Ascending aorta (tissue), 2 donors: ENCODE results near the gene NSL1. TPM values are rescaled to one million over a fixed set of nuclear protein-coding genes. Genes with fewer than 3 reads are reported as not detected.
A peak's percentile ranks its signal among the peaks of the same experiment; 100 is the strongest.

Experiments used
- DNase-seq, 2 donors: peaks; one replicate each; pipeline ENCODE4 v3.0.0-alpha.2; 2019; ENCODE audit warnings: low spot score in 2 of 2
- H3K27ac ChIP-seq, 2 donors: fragments of 200-600 bp; sonication (generic); one replicate each; pipeline ENCODE4 v1.5.1; 2016 to 2017; ENCODE audit warnings: mild to moderate bottlenecking in 1 of 2
- H3K27me3 ChIP-seq: fragments of 200-600 bp; sonication (generic); one replicate; pipeline ENCODE4 v1.5.1; 2017
- H3K36me3 ChIP-seq, 2 donors: fragments of 200-600 bp; sonication (generic); one replicate each; pipeline ENCODE4 v1.5.1; 2016
- H3K4me1 ChIP-seq, 2 donors: fragments of 200-600 bp; sonication (generic); one replicate each; pipeline ENCODE4 v1.5.1; 2016 to 2017; ENCODE audit warnings: mild to moderate bottlenecking in 1 of 2
- H3K4me3 ChIP-seq, 2 donors: fragments of 200-600 bp; sonication (generic); one replicate each; pipeline ENCODE4 v1.5.1; 2016 to 2017; ENCODE audit warnings: mild to moderate bottlenecking in 1 of 2
- H3K9me3 ChIP-seq, 2 donors: fragments of 200-600 bp; sonication (generic); one replicate each; pipeline ENCODE4 v1.5.1; 2016
- CTCF ChIP-seq, 3 experiments: fragments of 200-600 bp in 2 of 3; fragments of 450-650 bp in 1 of 3; sonication (generic) in 2 of 3; IDR thresholded peaks; one replicate each; pipeline ENCODE4 v1.5.1; 2016 to 2019; ENCODE audit warnings: antibody characterized with exemption in 3 of 3, mild to moderate bottlenecking in 1 of 3, moderate library complexity in 1 of 3
- intact Hi-C: fragments of 100-400 bp; cut with DNase I; formaldehyde crosslinking; loops from one replicate; pipeline ENCODE4 v1.15.1; 2023
- total RNA-seq: library from RNA; depleted of rRNA; stranded (reverse); fragments of >200 nt; gene quantifications from one replicate; pipeline ENCODE4 v1.1.0, GENCODE V29; 2016

Gene NSL1
- total RNA-seq, 1 donor from 2014 or later, result 69.1 TPM

GRCh38 chr1:212794561-212795014 lies 3.0 kb upstream of the NSL1 start:
- Histone ChIP-seq H3K4me3 (no peak overlapping the region), H3K4me1 (peaks cover 0 to 14% of the 10 kb centered on the region in 2 donors), H3K27ac (no peak overlapping the region), H3K9me3 (no peaks in the 10 kb centered on the region), H3K27me3 (no peaks in the 10 kb centered on the region), H3K36me3 (peaks cover 6 to 16% of the 10 kb centered on the region in 2 donors)
- intact Hi-C loops, result loop anchor here (5.0 kb wide), 4 partner anchors 223 to 722 kb away; partner anchors contain the start of genes ANGEL2 and RPS6KC1
- DNase-seq, result no peak
- TF ChIP-seq CTCF (IDR thresholded peaks at IDR 0.05), result no peak

GRCh38 chr1:212792396-212792908 lies 875 bp upstream of the NSL1 start:
- H3K27me3 ChIP-seq, result no peaks in the 10 kb centered on the region
- DNase-seq, result no peak
- intact Hi-C loops, result loop anchor here (5.0 kb wide), 4 partner anchors 225 to 720 kb away; partner anchors contain the start of genes ANGEL2 and RPS6KC1
- H3K4me3 ChIP-seq, result peak overlapping the region; percentile 71 to 94
- no peak for TF ChIP-seq CTCF (IDR thresholded peaks at IDR 0.05)
- H3K9me3 ChIP-seq, result no peaks in the 10 kb centered on the region
- peaks cover 0 to 17% of the 10 kb centered on the region in 2 donors for H3K4me1 ChIP-seq
- peak overlapping the region; percentile 89 to 93 for H3K27ac ChIP-seq
- peaks cover 6 to 7% of the 10 kb centered on the region in 2 donors for H3K36me3 ChIP-seq

GRCh38 chr1:212791261-212791675 lies 309 bp downstream of the NSL1 start:
- intact Hi-C loops, result loop anchor here (1.0 to 5.0 kb wide), 5 partner anchors 67 to 719 kb away; partner anchors contain the start of genes ANGEL2, FLVCR1 and RPS6KC1
- no peak for TF ChIP-seq CTCF (IDR thresholded peaks at IDR 0.05)
- DNase-seq, result no peak
- Histone ChIP-seq H3K27ac (peak overlapping the region; percentile 89 to 93), H3K4me3 (peak overlapping the region; percentile 71 to 94), H3K27me3 (no peaks in the 10 kb centered on the region), H3K4me1 (peaks cover 0 to 17% of the 10 kb centered on the region in 2 donors), H3K36me3 (peaks cover 3 to 5% of the 10 kb centered on the region in 2 donors), H3K9me3 (no peaks in the 10 kb centered on the region)

GRCh38 chr1:212785871-212786270 lies 5.7 kb downstream of the NSL1 start:
- Histone ChIP-seq H3K36me3 (peaks cover 17 to 54% of the 10 kb centered on the region in 2 donors), H3K4me1 (peaks cover 0 to 11% of the 10 kb centered on the region in 2 donors), H3K9me3 (no peaks in the 10 kb centered on the region), H3K27ac (no peak overlapping the region), H3K4me3 (no peak overlapping the region), H3K27me3 (no peaks in the 10 kb centered on the region)
- intact Hi-C loops, result no loop called here
- no peak for DNase-seq
- no peak for TF ChIP-seq CTCF (IDR thresholded peaks at IDR 0.05)

GRCh38 chr1:212783976-212784375 lies 7.6 kb downstream of the NSL1 start:
- Histone ChIP-seq H3K36me3 (peaks cover 20 to 56% of the 10 kb centered on the region in 2 donors), H3K9me3 (no peaks in the 10 kb centered on the region), H3K27ac (no peak overlapping the region), H3K4me1 (no peaks in the 10 kb centered on the region), H3K27me3 (no peaks in the 10 kb centered on the region), H3K4me3 (no peak overlapping the region)
- intact Hi-C loops, result loop anchor here (5.0 kb wide), 1 partner anchor 307 kb away; no protein-coding TSS in a partner anchor
- TF ChIP-seq CTCF (IDR thresholded peaks at IDR 0.05), result no peak
- DNase-seq, result no peak
